Left colon (tissue), 2 donors: Measurements from ENCODE around the gene TPD52L1. TPM values are rescaled to one million over a fixed set of nuclear protein-coding genes. Genes with fewer than 3 reads are reported as not detected.

ENCODE experiments used
- ATAC-seq: fragments of 200-7000 bp; cut with Tn5 transposase; one replicate; pipeline ENCODE4 v1.9.1; 2020; ENCODE audit warnings: mild to moderate bottlenecking, moderate library complexity
- DNase-seq, 2 donors: peaks; one replicate each; pipeline ENCODE4 v3.0.0-alpha.2; 2020
- intact Hi-C, 2 donors: fragments of 100-400 bp; cut with DNase I in 1 of 2; cut with micrococcal nuclease in 1 of 2; formaldehyde crosslinking; loops; one replicate each; pipeline versions ENCODE4 v1.11.2 to v1.14.0; 2022; cut with DNase I, micrococcal nuclease
- total RNA-seq, 2 donors: library from RNA; stranded (reverse); fragmentation: NEBNext Ultra II Directional; extraction: Animal tissue kit (Norgen Biotek cat#: 25700); gene quantifications; one replicate each; pipeline ENCODE4 v1.2.1, GENCODE V29; 2021
- donor health status: DM: no; HTN: no; CAD: no.
- donor health status: DM: yes; HTN: yes; CAD: no.

TPD52L1 gene
- total RNA-seq, 2 donors from 2014 or later, result 11.4 to 15.8 TPM

DNA sequence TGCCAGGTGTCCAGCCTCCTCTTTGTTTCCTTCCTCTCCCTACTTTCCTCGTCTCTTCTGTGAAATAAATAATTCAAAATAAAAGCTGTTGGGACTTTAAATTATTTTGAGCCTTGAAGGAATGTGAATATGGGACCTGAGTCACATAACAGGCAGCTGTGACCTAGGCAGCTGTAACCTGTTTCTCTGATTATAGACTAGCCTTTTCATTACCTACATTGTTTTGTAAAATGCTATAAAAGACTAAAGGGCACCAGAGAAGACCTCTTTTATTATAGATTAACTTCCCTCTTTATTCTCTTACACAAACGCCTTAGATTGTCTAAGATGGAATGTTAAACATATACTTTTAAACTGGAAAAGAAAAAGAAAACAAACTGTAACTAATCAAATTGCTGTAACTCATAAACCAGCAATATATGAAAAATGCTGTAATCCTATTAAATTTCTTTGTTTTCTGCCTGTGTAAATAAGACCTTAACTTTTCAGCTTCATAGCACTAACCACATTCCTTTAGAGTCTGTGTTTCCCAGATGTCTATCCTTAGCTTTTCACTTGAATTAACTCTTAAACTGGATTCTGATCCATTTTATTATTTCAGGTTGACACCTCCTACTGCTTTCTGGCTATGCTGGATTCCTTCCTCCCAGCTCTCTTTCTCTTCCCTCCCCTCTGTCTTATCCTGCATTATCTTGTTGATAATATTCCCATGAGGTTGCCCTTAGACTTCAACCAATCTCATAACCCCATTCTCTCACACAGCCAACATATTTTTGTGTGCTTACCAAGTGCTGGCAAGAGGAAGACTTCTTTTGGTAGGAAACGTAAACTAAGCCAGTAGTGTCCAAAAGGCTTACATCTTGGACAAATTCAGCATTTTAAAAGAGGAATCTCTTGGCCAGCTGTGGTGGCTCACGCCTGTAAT is 69.2 kb downstream of the TPD52L1 start:
- no peak for DNase-seq
- intact Hi-C loops, result no loop called here
- ATAC-seq, result peak; percentile 87

DNA sequence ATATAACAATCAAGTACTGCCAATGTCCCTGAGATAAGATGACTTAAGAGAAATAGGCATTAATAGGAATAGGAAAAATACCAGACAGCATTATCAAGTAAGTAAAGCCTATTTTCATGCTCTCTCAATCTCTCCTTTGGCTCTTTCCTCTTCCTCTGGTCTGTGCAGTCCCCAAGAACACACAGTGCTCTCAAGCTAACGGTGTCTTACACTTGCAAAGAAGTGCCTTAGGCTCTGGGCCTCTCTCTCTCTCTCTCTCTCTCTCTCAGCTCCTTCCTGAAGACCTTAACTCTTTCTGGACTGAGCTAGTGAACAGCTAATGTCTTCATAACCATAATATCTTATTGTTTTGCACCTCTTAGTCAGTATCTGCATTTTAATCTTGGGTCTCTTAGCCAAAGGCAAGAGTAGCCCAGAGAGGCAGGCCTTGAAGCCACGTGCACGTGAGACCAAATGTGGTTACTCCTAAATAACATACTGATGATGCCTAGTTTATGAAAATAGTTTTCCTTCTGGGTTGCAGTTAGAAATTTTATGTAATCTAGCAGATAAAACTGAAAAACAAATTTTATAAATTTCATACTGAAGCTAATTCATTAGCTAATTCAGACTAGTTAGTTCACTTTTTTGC is 70.8 kb downstream of the TPD52L1 start:
- intact Hi-C loops, result no loop called here
- no peak for DNase-seq
- ATAC-seq, result no peak

DNA sequence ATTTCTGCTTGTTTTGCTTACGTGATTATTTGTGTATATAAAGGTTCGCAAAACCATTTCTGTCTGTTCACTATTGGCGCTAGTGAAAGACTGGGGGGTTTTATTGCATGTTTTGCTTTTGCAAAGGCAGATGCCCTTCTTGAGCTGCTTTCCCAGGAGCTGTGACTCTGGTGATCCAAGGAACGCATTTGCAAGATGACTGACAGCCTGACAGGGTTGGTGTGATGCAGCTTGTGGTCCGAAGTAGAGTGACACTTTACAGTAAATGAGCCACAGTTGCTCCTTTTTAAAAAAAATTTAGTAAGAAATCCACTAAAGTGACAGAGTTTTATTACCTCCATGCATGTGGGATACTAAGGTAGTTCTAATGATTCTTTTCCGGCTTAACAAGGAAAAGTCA is 73.7 kb downstream of the TPD52L1 start:
- no peak for ATAC-seq
- DNase-seq, result no peak
- intact Hi-C loops, result no loop called here

DNA sequence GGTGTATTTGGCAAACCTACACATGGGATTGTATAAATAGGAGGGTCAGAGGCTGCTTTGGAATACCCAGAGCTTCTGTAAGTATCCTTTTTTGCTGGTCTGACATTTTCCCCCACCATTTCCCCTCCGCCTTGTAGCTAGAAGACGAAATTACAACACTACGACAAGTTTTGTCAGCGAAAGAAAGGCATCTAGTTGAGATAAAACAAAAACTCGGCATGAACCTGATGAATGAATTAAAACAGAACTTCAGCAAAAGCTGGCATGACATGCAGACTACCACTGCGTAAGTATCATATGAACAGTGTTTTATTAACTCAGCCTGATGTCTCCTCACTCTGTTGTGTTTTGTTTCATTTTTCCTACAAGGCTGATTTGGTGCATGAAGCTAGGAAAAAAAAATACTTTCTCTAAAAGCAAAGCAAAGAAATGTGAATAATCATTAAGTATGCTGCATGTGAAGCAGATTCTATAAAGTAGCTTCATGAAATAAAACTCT is 75.5 kb downstream of the TPD52L1 start:
- intact Hi-C loops, result no loop called here
- DNase-seq (no peak), ATAC-seq (no peak)

- intact Hi-C loops, result no loop called here
- ATAC-seq (no peak), DNase-seq (no peak)
Measured at GRCh38 chr6:125230674-125231073, 77.1 kb downstream of the TPD52L1 start.

DNA sequence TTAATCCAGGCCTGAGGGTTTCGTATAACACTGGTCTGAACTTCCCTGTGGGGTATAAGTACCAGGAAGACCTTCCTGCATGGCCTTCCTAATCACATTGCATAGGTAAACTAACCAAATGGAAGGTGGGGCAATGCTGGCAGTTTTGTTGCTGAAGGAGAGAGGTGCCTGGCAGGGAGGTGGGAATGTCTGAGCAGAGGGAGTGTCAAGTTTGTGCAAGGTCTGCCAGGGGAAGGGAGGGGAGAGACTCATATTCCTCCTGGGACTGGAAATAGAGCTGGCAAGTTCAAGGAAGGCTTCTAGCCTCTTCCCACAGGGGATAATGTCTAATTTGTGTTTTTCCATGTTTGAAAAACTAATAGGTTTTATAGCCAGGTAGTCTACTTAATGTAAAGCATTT is 77.6 kb downstream of the TPD52L1 start:
- intact Hi-C loops, result no loop called here
- ATAC-seq, result peak; percentile 99
- peak; percentile 41 to 66 for DNase-seq

- DNase-seq, result no peak
- no peak for ATAC-seq
- intact Hi-C loops, result no loop called here
Measured at GRCh38 chr6:125231574-125232343, 78.2 kb downstream of the TPD52L1 start.

DNA sequence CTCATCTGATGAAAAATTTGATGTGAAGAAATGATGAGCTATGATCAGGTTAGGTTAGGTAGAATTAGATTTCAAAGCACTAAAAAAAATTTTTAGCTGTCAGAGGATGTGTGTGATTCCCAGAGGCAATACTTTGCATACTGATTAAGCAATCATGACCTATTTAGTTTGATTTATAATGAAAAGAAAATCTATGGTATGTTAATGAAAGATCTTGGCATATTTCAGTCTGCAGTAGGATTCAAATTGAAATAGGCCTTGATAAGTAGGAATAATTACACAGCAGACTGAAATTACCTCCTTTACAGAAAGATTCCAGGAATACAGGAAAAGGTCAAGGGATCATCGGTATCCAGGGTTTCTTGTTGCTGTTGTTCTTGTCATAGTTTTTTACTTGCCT is 78.9 kb downstream of the TPD52L1 start:
- ATAC-seq (no peak), DNase-seq (no peak)
- intact Hi-C loops, result no loop called here

DNA sequence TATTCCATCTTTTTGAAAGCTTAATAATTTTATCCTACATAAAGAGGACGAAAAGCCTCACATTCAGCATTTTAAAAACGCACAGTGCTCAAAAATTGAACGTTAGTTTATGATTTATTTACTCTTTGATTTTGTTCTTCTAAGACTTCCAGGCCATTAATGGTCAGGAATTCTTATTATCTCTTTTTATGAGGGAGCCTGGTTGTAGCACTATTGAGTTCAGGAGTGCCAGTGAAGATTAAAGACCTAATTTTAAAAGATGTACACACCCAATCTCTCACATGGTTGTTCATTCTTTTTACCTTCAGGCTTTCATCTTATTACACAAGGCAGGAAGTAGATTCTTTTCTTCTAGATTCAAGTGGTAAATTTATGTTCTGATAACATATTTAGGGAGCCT is 79.6 kb downstream of the TPD52L1 start:
- DNase-seq (no peak), ATAC-seq (no peak)
- intact Hi-C loops, result no loop called here

- intact Hi-C loops, result no loop called here
- no peak for DNase-seq
- ATAC-seq, result no peak
Measured at GRCh38 chr6:125236536-125237327, 83.2 kb downstream of the TPD52L1 start.

GRCh38 chr6:125237764-125238163 is 84.2 kb downstream of the TPD52L1 start:
- intact Hi-C loops, result no loop called here
- no peak for ATAC-seq

DNA sequence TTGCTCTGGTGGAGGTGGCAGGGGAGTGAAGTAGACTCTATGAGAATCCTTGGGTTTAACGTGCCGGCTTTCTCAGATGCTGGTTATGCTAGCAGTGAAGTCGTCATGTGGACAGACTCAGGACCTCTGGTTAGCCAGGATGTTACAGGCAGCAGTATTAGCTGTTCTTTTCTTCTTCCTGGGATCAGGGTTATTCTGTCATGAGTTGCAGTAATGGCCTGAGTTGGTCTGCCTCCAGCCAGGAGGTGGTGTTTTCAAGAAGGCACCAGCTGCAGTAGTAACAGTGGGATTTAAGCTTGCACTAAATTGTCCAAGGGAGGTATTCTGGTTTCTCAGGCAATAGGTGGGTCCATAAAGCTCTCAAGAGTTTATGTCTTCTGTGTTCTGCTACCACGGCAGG is 91.5 kb downstream of the TPD52L1 start:
- ATAC-seq, result no peak
- DNase-seq, result no peak
- intact Hi-C loops, result no loop called here

More at GRCh38 chr6:125237764-125238163, 84.2 kb downstream of the TPD52L1 start:
- DNase-seq, result no peak

DNA sequence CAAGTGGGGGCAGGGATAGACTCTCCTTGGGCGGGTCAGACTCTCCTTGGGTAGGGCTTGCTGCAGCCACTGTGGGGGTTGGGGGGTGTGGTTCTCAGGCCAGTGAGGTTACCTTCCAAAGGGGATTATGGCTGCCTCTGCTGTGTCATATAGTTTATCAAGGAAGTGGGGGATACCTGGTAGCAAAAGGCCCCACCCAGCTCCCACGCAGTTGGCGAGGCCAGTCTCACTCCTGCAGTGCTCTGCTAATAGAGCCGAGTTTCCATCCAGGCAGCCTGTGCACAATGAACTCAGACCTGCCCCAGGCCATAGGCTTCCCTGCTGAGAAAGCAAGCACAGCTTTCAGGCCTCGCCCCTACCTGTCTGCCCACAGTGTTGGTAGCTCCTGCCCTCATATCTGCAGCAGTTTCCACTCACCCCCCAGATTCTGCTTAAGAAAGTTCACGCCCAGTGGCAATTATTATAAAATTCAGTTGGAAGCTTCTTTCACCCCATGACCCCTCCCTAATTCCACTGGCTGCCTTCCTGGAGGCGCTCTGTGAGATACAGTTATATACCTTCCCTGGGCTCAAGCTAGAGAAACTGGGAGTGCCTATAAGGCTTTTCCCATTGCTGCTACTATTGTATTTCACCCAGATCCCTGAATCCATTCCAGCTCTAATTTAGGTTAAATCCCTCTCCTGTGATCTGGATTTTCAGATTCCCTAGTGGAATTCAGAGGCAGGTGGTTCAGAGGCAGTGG is 92.1 kb downstream of the TPD52L1 start:
- ATAC-seq (peak; percentile 91), DNase-seq (peak; percentile 48 to 54)
- intact Hi-C loops, result no loop called here

DNA sequence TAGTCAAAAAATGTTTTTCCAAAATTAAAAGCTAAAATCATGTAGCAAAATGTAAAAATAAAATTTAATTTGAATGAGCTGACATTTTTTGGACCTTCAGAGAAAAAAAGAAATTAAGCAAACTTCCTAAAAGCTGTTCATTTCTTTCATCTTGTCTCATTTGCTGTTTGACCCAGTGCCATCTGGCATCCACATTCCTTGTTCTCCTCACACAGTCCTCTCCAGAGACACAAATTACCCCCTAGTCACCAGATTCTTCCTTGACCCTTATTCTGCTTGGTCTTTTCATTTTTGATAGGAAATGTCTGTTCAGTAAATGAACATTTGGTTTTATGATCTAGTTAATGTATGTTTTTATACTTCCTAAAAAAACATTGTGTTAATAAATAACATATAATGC is 93.0 kb downstream of the TPD52L1 start:
- DNase-seq, result no peak
- ATAC-seq, result no peak
- intact Hi-C loops, result no loop called here

DNA sequence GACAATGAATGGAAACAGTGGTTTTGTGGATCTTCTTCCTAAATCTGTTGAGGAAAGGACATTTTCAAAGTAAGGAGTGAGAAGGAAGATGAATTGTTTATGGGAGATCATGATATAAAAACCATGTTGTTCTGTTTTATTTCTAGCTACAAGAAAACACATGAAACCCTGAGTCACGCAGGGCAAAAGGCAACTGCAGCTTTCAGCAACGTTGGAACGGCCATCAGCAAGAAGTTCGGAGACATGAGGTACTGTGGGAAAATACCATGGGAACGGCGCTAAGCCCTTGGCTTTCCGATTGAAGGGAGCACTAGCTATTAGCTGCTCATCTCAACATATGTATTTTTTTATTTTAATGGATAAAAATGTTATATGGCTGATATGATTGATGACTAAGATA is 94.6 kb downstream of the TPD52L1 start:
- ATAC-seq (no peak), DNase-seq (no peak)
- intact Hi-C loops, result no loop called here

DNA sequence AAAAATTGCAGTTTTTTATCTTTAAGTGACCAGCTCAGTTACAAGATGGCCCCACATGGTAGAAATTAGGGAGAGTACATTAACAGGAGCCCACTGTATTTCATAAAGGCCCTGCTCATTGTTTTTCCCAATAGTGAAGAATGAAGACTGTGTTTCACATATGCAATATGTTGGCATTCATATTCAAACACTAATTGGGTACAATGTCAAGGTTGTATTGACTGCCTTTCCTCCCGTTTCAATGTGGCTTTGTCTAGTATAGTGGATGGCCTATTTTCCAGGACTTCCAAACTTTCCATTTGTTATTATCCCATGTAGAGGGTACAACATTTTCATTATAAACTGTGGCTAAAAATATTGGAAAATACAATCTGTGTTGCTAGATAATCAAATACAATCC is 96.9 kb downstream of the TPD52L1 start:
- DNase-seq, result no peak
- ATAC-seq, result no peak
- intact Hi-C loops, result no loop called here

- DNase-seq (no peak), ATAC-seq (no peak)
- intact Hi-C loops, result no loop called here
Measured at GRCh38 chr6:125251516-125252220, 98.1 kb downstream of the TPD52L1 start.
